Caco-2 (cell line): ENCODE results near the gene PIGB. TPM values are rescaled to one million over a fixed set of nuclear protein-coding genes. Genes with fewer than 3 reads are reported as not detected.
A peak's percentile ranks its signal among the peaks of the same experiment; 100 is the strongest.

Experiments
- BruUV-seq: library from RNA; stranded (reverse); fragments of 400-500 nt; replicated peaks from 2 replicates; lab custom pipeline; 2021; lab: Mats Ljungman, UMichigan
- CTCF ChIA-PET: fragments of 300-600 bp; sonication (Branson Sonifier 250); formaldehyde crosslinking; loops from one replicate; lab custom pipeline; 2022; ENCODE audit warnings: antibody characterized with exemption; lab: Charles Lee
- POLR2A ChIA-PET: fragments of 300-600 bp; sonication (Branson Sonifier 250); formaldehyde crosslinking; loops from one replicate; lab custom pipeline; 2022; ENCODE audit warnings: antibody characterized with exemption; lab: Charles Lee
- DNase-seq, 2 experiments: peaks; one replicate each; pipeline versions ENCODE4 v3.0.0 to v3.0.0-alpha.2; 2020 to 2022
- H3K27me3 ChIP-seq: replicated peaks from 2 replicates; pipeline ENCODE4 v1.6.0; 2011; ENCODE audit warnings: low read length; ENCODE audit not compliant: control insufficient read depth, insufficient read depth
- H3K36me3 ChIP-seq: 2 replicates; pipeline ENCODE4 v1.5.1; 2011; ENCODE audit warnings: low read length; ENCODE audit not compliant: control insufficient read depth, insufficient read depth
- H3K4me1 ChIP-seq: fragments of 250-450 bp; sonication (Bioruptor Pico); 2 replicates; pipeline ENCODE4 v1.5.1; 2020; ENCODE audit warnings: mild to moderate bottlenecking
- H3K4me3 ChIP-seq: 2 replicates; pipeline ENCODE4 v1.5.1; 2011; ENCODE audit warnings: low read depth, mild to moderate bottlenecking, control low read depth, low read length
- H3K9me3 ChIP-seq: fragments of 250-450 bp; sonication (Bioruptor Pico); 2 replicates; pipeline ENCODE4 v1.5.1; 2020; ENCODE audit warnings: mild to moderate bottlenecking, moderate library complexity
- H3K27ac Mint-ChIP-seq: one replicate; pipeline ENCODE4 v1.8.0; 2022; ENCODE audit warnings: mixed read lengths; ENCODE audit not compliant: unreplicated experiment
- H3K27me3 Mint-ChIP-seq: one replicate; pipeline ENCODE4 v1.8.0; 2022; ENCODE audit warnings: mixed read lengths; ENCODE audit not compliant: insufficient read depth, unreplicated experiment
- H3K36me3 Mint-ChIP-seq: one replicate; pipeline ENCODE4 v1.8.0; 2022; ENCODE audit warnings: mild to moderate bottlenecking, mixed read lengths; ENCODE audit not compliant: insufficient read depth, unreplicated experiment
- H3K4me1 Mint-ChIP-seq: one replicate; pipeline ENCODE4 v1.8.0; 2022; ENCODE audit warnings: low read depth, mixed read lengths; ENCODE audit not compliant: unreplicated experiment
- H3K4me3 Mint-ChIP-seq: one replicate; pipeline ENCODE4 v1.8.0; 2022; ENCODE audit warnings: mild to moderate bottlenecking, moderate library complexity, mixed read lengths; ENCODE audit not compliant: unreplicated experiment
- H3K9me3 Mint-ChIP-seq: one replicate; pipeline ENCODE4 v1.8.0; 2022; ENCODE audit warnings: mixed read lengths; ENCODE audit not compliant: unreplicated experiment
- intact Hi-C: fragments of 100-400 bp; cut with micrococcal nuclease; formaldehyde crosslinking; loops from one replicate; pipeline ENCODE4 v1.10.0; 2022; ENCODE audit not compliant: unreplicated experiment
- total RNA-seq: library from RNA; stranded (reverse); gene quantifications from 2 replicates; pipeline ENCODE4 v1.2.3, GENCODE V29; 2022
- TF ChIP-seq, protein P1 (sequence below), 2 experiments: fragments of 200-600 bp in 1 of 2; IDR thresholded peaks; 1 replicate in 1 of 2; 2 replicates in 1 of 2; pipeline versions ENCODE4 v1.5.1 to v1.8.0; 2011 to 2022; ENCODE audit warnings: antibody characterized with exemption in 1 of 2, control low read depth in 1 of 2, inconsistent platforms in 1 of 2, low read depth in 1 of 2, low read length in 1 of 2, mild to moderate bottlenecking in 1 of 2, moderate library complexity in 1 of 2; ENCODE audit not compliant: insufficient read depth in 1 of 2, severe bottlenecking in 1 of 2, unreplicated experiment in 1 of 2

The PIGB gene
- total RNA-seq, 1 experiment from 2014 or later = 15.5 TPM

DNA sequence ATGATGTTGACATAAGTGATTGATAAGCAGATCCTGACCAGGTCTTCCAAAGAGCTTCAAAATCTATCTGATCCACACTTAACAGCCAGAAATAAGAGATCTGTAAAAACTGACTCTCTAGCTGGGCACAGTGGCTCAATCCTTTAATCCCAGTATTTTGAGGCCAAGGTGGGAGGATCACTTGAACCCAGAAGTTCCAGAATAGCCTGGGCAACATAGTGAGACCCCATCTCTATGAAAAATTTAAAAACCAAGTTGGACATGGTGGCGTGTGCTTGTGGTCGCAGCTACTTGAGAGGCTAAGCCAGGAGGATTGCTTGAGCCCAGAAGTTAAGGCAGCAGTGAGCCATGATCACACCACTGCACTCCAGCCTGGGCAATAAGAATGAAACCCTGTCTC lies 43.6 kb downstream of the PIGB start:
- Mint-ChIP-seq H3K27me3 (no peaks in the 10 kb centered on the region), H3K4me3 (no peak overlapping the region), H3K9me3 (no peaks in the 10 kb centered on the region), H3K36me3 (peaks cover 13% of the 10 kb centered on the region), H3K27ac (no peak overlapping the region), H3K4me1 (peaks cover 34% of the 10 kb centered on the region)
- peak in 1 of 2 experiments; percentile 23 for DNase-seq
- ChIA-PET CTCF (no interaction called here), POLR2A (no interaction called here)
- peaks cover 52% of the 10 kb centered on the region for H3K4me1 ChIP-seq
- intact Hi-C loops = loop anchor here (5.0 kb wide), 1 partner anchor 1530 kb away; no protein-coding TSS in a partner anchor
- no TSS peak for BruUV-seq
- H3K36me3 ChIP-seq = no peaks in the 10 kb centered on the region
- H3K9me3 ChIP-seq = no peaks in the 10 kb centered on the region
- H3K4me3 ChIP-seq = no peak overlapping the region
- no peaks in the 10 kb centered on the region for H3K27me3 ChIP-seq
- TF ChIP-seq, protein P1, sequence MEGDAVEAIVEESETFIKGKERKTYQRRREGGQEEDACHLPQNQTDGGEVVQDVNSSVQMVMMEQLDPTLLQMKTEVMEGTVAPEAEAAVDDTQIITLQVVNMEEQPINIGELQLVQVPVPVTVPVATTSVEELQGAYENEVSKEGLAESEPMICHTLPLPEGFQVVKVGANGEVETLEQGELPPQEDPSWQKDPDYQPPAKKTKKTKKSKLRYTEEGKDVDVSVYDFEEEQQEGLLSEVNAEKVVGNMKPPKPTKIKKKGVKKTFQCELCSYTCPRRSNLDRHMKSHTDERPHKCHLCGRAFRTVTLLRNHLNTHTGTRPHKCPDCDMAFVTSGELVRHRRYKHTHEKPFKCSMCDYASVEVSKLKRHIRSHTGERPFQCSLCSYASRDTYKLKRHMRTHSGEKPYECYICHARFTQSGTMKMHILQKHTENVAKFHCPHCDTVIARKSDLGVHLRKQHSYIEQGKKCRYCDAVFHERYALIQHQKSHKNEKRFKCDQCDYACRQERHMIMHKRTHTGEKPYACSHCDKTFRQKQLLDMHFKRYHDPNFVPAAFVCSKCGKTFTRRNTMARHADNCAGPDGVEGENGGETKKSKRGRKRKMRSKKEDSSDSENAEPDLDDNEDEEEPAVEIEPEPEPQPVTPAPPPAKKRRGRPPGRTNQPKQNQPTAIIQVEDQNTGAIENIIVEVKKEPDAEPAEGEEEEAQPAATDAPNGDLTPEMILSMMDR (IDR thresholded peaks at IDR 0.05; ENCODE audit: insufficient read depth in 1 of 2, low read depth in 1 of 2, low read length in 1 of 2, severe bottlenecking in 1 of 2, unreplicated experiment in 1 of 2) = no peak

DNA sequence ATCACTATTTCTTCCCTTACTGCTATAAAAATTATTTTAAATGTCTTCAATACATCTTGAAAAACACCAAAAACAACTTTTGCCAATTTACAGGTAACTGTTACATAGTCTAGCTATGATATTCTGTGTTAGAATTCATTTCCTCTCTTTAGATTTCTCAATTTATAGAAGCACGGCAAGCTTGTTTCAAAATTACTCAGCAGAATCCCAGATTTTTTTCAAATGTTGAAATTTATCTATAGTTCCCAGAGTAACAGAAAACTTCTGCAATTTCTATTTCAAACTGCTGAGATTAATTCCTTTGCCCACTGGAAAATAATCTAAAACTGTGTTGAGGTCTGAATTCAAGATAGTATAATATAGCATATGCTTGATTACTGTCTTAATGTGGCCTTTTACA lies 48.0 kb downstream of the PIGB start:
- Mint-ChIP-seq H3K9me3 (no peaks in the 10 kb centered on the region), H3K4me1 (peaks cover 12% of the 10 kb centered on the region), H3K27ac (no peak overlapping the region), H3K27me3 (no peaks in the 10 kb centered on the region), H3K4me3 (no peak overlapping the region), H3K36me3 (peaks cover 6% of the 10 kb centered on the region)
- ChIA-PET POLR2A (no interaction called here), CTCF (no interaction called here)
- H3K36me3 ChIP-seq = no peaks in the 10 kb centered on the region
- no peaks in the 10 kb centered on the region for H3K27me3 ChIP-seq
- no TSS peak for BruUV-seq
- H3K4me1 ChIP-seq = peaks cover 28% of the 10 kb centered on the region
- TF ChIP-seq, protein P1 (IDR thresholded peaks at IDR 0.05; ENCODE audit: insufficient read depth in 1 of 2, low read depth in 1 of 2, low read length in 1 of 2, severe bottlenecking in 1 of 2, unreplicated experiment in 1 of 2) = no peak
- no peaks in the 10 kb centered on the region for H3K9me3 ChIP-seq
- DNase-seq = no peak
- H3K4me3 ChIP-seq = no peak overlapping the region
- intact Hi-C loops = no loop called here

DNA sequence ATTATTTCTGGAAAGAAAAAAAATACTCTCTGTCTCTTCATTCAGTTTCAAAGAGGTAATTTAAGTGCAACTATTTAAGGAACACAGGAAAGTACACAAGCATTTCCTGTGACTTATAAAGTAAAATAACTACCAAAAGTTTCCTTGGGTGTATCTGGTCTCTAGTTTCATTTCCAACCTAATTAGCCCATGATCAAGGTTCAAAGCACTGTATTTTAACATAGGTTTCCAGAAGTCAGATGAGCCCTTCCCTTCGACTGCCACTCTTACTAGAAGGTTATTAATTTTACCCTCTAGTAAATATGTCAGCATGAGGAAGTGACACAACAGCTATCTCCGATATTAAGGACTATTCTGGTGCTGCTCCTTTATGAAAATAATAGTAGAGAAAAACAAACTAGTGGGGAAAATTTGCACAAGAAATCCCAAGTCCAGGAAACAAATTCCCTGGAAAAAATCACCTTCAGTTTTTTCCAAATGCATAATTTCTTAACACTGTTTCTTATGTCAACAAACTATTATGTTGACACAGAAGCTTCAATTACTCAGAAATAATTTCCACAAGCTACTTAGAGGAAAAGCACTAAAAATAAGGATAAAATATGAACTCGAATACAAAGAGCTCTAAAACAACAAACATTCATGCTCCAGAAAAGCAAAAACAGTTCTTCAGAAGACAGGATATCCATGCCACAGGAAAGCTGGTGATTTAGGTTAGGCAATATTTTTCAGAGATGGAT lies 53.8 kb downstream of the PIGB start:
- H3K4me1 ChIP-seq = peaks cover 18% of the 10 kb centered on the region
- H3K4me3 ChIP-seq = no peak overlapping the region
- Mint-ChIP-seq H3K27me3 (no peaks in the 10 kb centered on the region), H3K36me3 (peaks cover 6% of the 10 kb centered on the region), H3K27ac (no peak overlapping the region), H3K9me3 (no peaks in the 10 kb centered on the region), H3K4me3 (no peak overlapping the region), H3K4me1 (peaks cover 12% of the 10 kb centered on the region)
- no peaks in the 10 kb centered on the region for H3K9me3 ChIP-seq
- DNase-seq = no peak
- BruUV-seq = no TSS peak
- CTCF ChIA-PET = no interaction called here
- H3K27me3 ChIP-seq = no peaks in the 10 kb centered on the region
- no peaks in the 10 kb centered on the region; the same call in 1 of the 2 replicates for H3K36me3 ChIP-seq
- intact Hi-C loops = no loop called here
- TF ChIP-seq, protein P1 (IDR thresholded peaks at IDR 0.05; ENCODE audit: insufficient read depth in 1 of 2, low read depth in 1 of 2, low read length in 1 of 2, severe bottlenecking in 1 of 2, unreplicated experiment in 1 of 2) = no peak
- POLR2A ChIA-PET = no interaction called here
